H1 (cell line): Measurements from ENCODE around the gene PNMA8C. TPM values are rescaled to one million over a fixed set of nuclear protein-coding genes. Genes with fewer than 3 reads are reported as not detected.

Experiments used
- CTCF ChIA-PET: fragments of 300-600 bp; sonication (Branson Sonifier 250); formaldehyde crosslinking; loops from one replicate; lab custom pipeline; 2021; ENCODE audit not compliant: partially characterized antibody; lab: Charles Lee
- POLR2A ChIA-PET: fragments of 300-600 bp; sonication (Branson Sonifier 250); formaldehyde crosslinking; loops from one replicate; lab custom pipeline; 2021; ENCODE audit warnings: inconsistent platforms; ENCODE audit not compliant: partially characterized antibody; lab: Charles Lee
- DNase-seq, 2 experiments: peaks; one replicate each; pipeline versions ENCODE4 v3.0.0 to v3.0.0-alpha.2; 2010 to 2022; ENCODE audit warnings: low spot score in 2 of 2, low read depth in 1 of 2, mixed read lengths in 1 of 2
- FAIRE-seq: peaks from 2 replicates; lab custom pipeline; 2011; peaks lifted over from hg19 to GRCh38; lab: Jason Lieb, UNC
- H2AFZ ChIP-seq: 2 replicates; pipeline ENCODE4 v1.8.1; 2012; ENCODE audit warnings: low read length, inconsistent platforms
- H2AK5ac ChIP-seq: 2 replicates; pipeline ENCODE4 v1.6.1; 2013; ENCODE audit warnings: low read depth, low read length
- H2BK120ac ChIP-seq: replicated peaks from 2 replicates; pipeline ENCODE3; 2013; ENCODE audit warnings: low read depth, low read length, inconsistent platforms
- H2BK12ac ChIP-seq: 2 replicates; pipeline ENCODE4 v1.6.1; 2013; ENCODE audit warnings: low read depth, low read length
- H2BK15ac ChIP-seq: 2 replicates; pipeline ENCODE4 v1.6.1; 2013; ENCODE audit warnings: low read length
- H2BK20ac ChIP-seq: 2 replicates; pipeline ENCODE4 v1.6.1; 2013; ENCODE audit warnings: low read length
- H2BK5ac ChIP-seq: 2 replicates; pipeline ENCODE4 v1.6.1; 2013; ENCODE audit warnings: low read depth, low read length
- H3K14ac ChIP-seq: 2 replicates; pipeline ENCODE4 v1.6.1; 2013; ENCODE audit warnings: inconsistent platforms; ENCODE audit not compliant: insufficient read length
- H3K18ac ChIP-seq: 2 replicates; pipeline ENCODE4 v1.6.1; 2013; ENCODE audit warnings: low read length; ENCODE audit errors: extremely low read depth
- H3K23ac ChIP-seq: 2 replicates; pipeline ENCODE4 v1.6.1; 2013; ENCODE audit warnings: inconsistent platforms; ENCODE audit not compliant: insufficient read length
- H3K23me2 ChIP-seq: 2 replicates; pipeline ENCODE4 v1.6.1; 2013; ENCODE audit warnings: low read depth, low read length
- H3K27ac ChIP-seq: 2 replicates; pipeline ENCODE4 v1.6.1; 2011; ENCODE audit warnings: low read depth, low read length, inconsistent platforms
- H3K27me3 ChIP-seq, 4 experiments: replicated peaks in 1 of 4; 1 replicate in 1 of 4; 2 replicates in 3 of 4; pipeline versions ENCODE4 v1.6.1 to v1.8.1; 2011 to 2013; ENCODE audit warnings: low read length in 3 of 4, mild to moderate bottlenecking in 3 of 4, inconsistent platforms in 2 of 4, mixed read lengths in 2 of 4, moderate library complexity in 1 of 4; ENCODE audit not compliant: control insufficient read depth in 3 of 4, insufficient read depth in 3 of 4; ENCODE audit errors: extremely low read depth in 1 of 4
- H3K36me3 ChIP-seq, 4 experiments: 2 replicates each; pipeline versions ENCODE4 v1.6.1 to v1.8.1; 2011 to 2013; ENCODE audit warnings: mild to moderate bottlenecking in 4 of 4, low read length in 3 of 4, moderate library complexity in 2 of 4, control low read depth in 1 of 4, inconsistent platforms in 1 of 4; ENCODE audit not compliant: insufficient read depth in 4 of 4, control insufficient read depth in 2 of 4
- H3K4ac ChIP-seq: replicated peaks from 2 replicates; pipeline ENCODE3; 2013; ENCODE audit warnings: low read length, low read depth, mixed read lengths, inconsistent platforms; ENCODE audit not compliant: insufficient read length
- H3K4me1 ChIP-seq, 4 experiments: replicated peaks in 1 of 4; 1 replicate in 1 of 4; 2 replicates in 3 of 4; pipeline versions ENCODE4 v1.6.1 to v1.8.1; 2011 to 2013; ENCODE audit warnings: low read length in 3 of 4, inconsistent platforms in 2 of 4, mixed read lengths in 1 of 4; ENCODE audit not compliant: insufficient read depth in 4 of 4, control insufficient read depth in 3 of 4
- H3K4me2 ChIP-seq, 2 experiments: 2 replicates each; pipeline versions ENCODE4 v1.6.1 to v1.8.1; 2011 to 2013; ENCODE audit warnings: low read depth in 2 of 2, low read length in 2 of 2, control low read depth in 1 of 2, inconsistent platforms in 1 of 2, mild to moderate bottlenecking in 1 of 2; ENCODE audit not compliant: insufficient read depth in 1 of 2
- H3K4me3 ChIP-seq, 4 experiments: fragments of 200-600, 300-600 bp in 1 of 4; sonication (generic), shearing (Covaris generic), sonication (Bioruptor Twin) in 1 of 4; 2 replicates each; pipeline versions ENCODE4 v1.5.1 to v1.8.1; 2011 to 2016; ENCODE audit warnings: low read length in 4 of 4, low read depth in 3 of 4, control low read depth in 2 of 4, inconsistent platforms in 2 of 4, mild to moderate bottlenecking in 2 of 4, mixed read lengths in 1 of 4, moderate library complexity in 1 of 4; ENCODE audit not compliant: insufficient read depth in 2 of 4; ENCODE audit errors: extremely low read depth in 1 of 4
- H3K56ac ChIP-seq: replicated peaks from 2 replicates; pipeline ENCODE3; 2013; ENCODE audit warnings: low read depth, mild to moderate bottlenecking, mixed read lengths, low read length, inconsistent platforms; ENCODE audit not compliant: insufficient read length
- H3K79me1 ChIP-seq: 2 replicates; pipeline ENCODE4 v1.6.1; 2013; ENCODE audit warnings: low read depth, low read length, control low read depth
- H3K79me2 ChIP-seq, 2 experiments: 2 replicates each; pipeline versions ENCODE4 v1.6.1 to v1.8.1; 2012 to 2013; ENCODE audit warnings: low read length in 2 of 2, mild to moderate bottlenecking in 2 of 2, inconsistent platforms in 1 of 2; ENCODE audit not compliant: insufficient read depth in 2 of 2, control insufficient read depth in 1 of 2
- H3K9ac ChIP-seq, 4 experiments: replicated peaks in 1 of 4; 1 replicate in 1 of 4; 2 replicates in 3 of 4; pipeline versions ENCODE4 v1.6.1 to v1.8.1; 2011 to 2013; ENCODE audit warnings: low read depth in 3 of 4, low read length in 3 of 4, control low read depth in 2 of 4, mild to moderate bottlenecking in 2 of 4, moderate library complexity in 2 of 4, inconsistent platforms in 1 of 4; ENCODE audit errors: extremely low read depth in 1 of 4
- H3K9me3 ChIP-seq, 2 experiments: 2 replicates each; pipeline versions ENCODE4 v1.6.1 to v1.8.1; 2012 to 2013; ENCODE audit warnings: mild to moderate bottlenecking in 2 of 2, moderate library complexity in 2 of 2, control low read depth in 1 of 2, inconsistent platforms in 1 of 2, low read depth in 1 of 2, low read length in 1 of 2, mixed read lengths in 1 of 2; ENCODE audit not compliant: insufficient read depth in 2 of 2
- H4K20me1 ChIP-seq, 2 experiments: replicated peaks in 1 of 2; 2 replicates each; pipeline versions ENCODE3 to v1.8.1; 2011 to 2013; ENCODE audit warnings: inconsistent platforms in 2 of 2, low read length in 2 of 2, mild to moderate bottlenecking in 1 of 2; ENCODE audit not compliant: insufficient read depth in 2 of 2, control insufficient read depth in 1 of 2
- H4K5ac ChIP-seq: 2 replicates; pipeline ENCODE4 v1.6.1; 2013; ENCODE audit warnings: low read length, low read depth, mixed read lengths, inconsistent platforms; ENCODE audit not compliant: insufficient read length
- H4K8ac ChIP-seq: 2 replicates; pipeline ENCODE4 v1.8.0; 2013; ENCODE audit warnings: mild to moderate bottlenecking, moderate library complexity, low read length, inconsistent platforms; ENCODE audit not compliant: insufficient read depth; ENCODE audit errors: extremely low read depth
- H4K91ac ChIP-seq: replicated peaks from 2 replicates; pipeline ENCODE3; 2013; ENCODE audit warnings: low read length, mixed read lengths, inconsistent platforms; ENCODE audit not compliant: insufficient read length
- BCL11A ChIP-seq, 2 experiments: IDR thresholded peaks; one replicate each; pipeline ENCODE4 v1.6.1; 2011; ENCODE audit warnings: low read depth in 2 of 2, low read length in 2 of 2, mild to moderate bottlenecking in 2 of 2
- HDAC2 ChIP-seq, 2 experiments: fragments of 300-600 bp in 1 of 2; sonication (generic) in 1 of 2; IDR thresholded peaks; 2 replicates each; pipeline ENCODE4 v1.6.1; 2011 to 2012; ENCODE audit warnings: low read depth in 2 of 2, low read length in 2 of 2, mild to moderate bottlenecking in 2 of 2, moderate library complexity in 2 of 2, borderline replicate concordance in 1 of 2, inconsistent platforms in 1 of 2
- HDAC6 ChIP-seq: IDR thresholded peaks from one replicate; pipeline ENCODE4 v1.7.1; 2012; ENCODE audit warnings: low read depth, mild to moderate bottlenecking, inconsistent platforms, low read length, moderate library complexity
- KDM1A ChIP-seq: fragments of 200-600, 300-600 bp; sonication (generic); IDR thresholded peaks from 2 replicates; pipeline ENCODE4 v1.7.1; 2016; ENCODE audit warnings: mild to moderate bottlenecking, low read length, borderline replicate concordance
- KDM4A ChIP-seq: IDR thresholded peaks from one replicate; pipeline ENCODE4 v1.7.1; 2012; ENCODE audit warnings: low read depth, mild to moderate bottlenecking, moderate library complexity, low read length, inconsistent platforms; ENCODE audit not compliant: severe bottlenecking
- POLR2AphosphoS5 ChIP-seq: IDR thresholded peaks from 2 replicates; pipeline ENCODE4 v1.6.1; 2011; ENCODE audit warnings: low read depth, low read length
- SAP30 ChIP-seq: fragments of 300-600 bp; sonication (generic); IDR thresholded peaks from 2 replicates; pipeline ENCODE4 v1.7.1; 2012; ENCODE audit warnings: low read length, moderate library complexity, mild to moderate bottlenecking, inconsistent platforms; ENCODE audit not compliant: insufficient read depth, insufficient replicate concordance
- ZNF274 ChIP-seq: IDR thresholded peaks from 2 replicates; pipeline ENCODE4 v1.7.0; 2012; ENCODE audit warnings: low read length, borderline replicate concordance; ENCODE audit errors: extremely low read depth
- WGBS, 2 experiments: shearing (Covaris generic) in 1 of 2; methylation state at CpG; one replicate each; pipeline versions ENCODE4 v1.1.6 to v1.1.7; 2013 to 2015; ENCODE audit warnings: low lambda C conversion rate in 2 of 2, mixed read lengths in 2 of 2, inconsistent platforms in 1 of 2, low coverage in 1 of 2, missing lambda C conversion rate in 1 of 2; ENCODE audit not compliant: insufficient replicate concordance in 2 of 2, insufficient coverage in 1 of 2, insufficient read length in 1 of 2; ENCODE audit errors: extremely low coverage in 1 of 2, missing lambda C conversion rate in 1 of 2; 5-methylcytosine and 5-hydroxymethylcytosine counted together
- polyA plus RNA-seq, 7 experiments: library from polyadenylated mRNA; depleted of rRNA in 3 of 7; stranded (reverse) in 5 of 7; unstranded in 2 of 7; fragments of >200 nt in 5 of 7; fragments of 200-250 nt in 2 of 7; gene quantifications; 1 replicate in 5 of 7; 2 replicates in 1 of 7; 4 replicates in 1 of 7; pipeline versions ENCODE4 v1.2.1 to v1.2.3, GENCODE V29; 2011 to 2013; ENCODE audit warnings: missing spikeins in 2 of 7, mixed read lengths in 2 of 7
- total RNA-seq: library from RNA; stranded (reverse); fragmentation: NEBNext Ultra II Directional; extraction: Animal tissue kit (Norgen Biotek cat#: 25700); gene quantifications from 2 replicates; pipeline ENCODE4 v1.2.1, GENCODE V29; 2021

PNMA8C gene
- total and polyA plus RNA-seq, 2 of the 8 experiments (the other 6 are each of a cell fraction or from before 2014, with no cell fraction given) = 0.53 to 1.8 TPM

GRCh38 chr19:46402725-46403124, 26.0 kb downstream of the PNMA8C start:
- Histone ChIP-seq H4K91ac (no peak overlapping the region), H3K79me2 (no peaks in the 10 kb centered on the region), H3K9me3 (no peaks in the 10 kb centered on the region), H4K5ac (no peak overlapping the region), H3K4ac (no peak overlapping the region), H3K4me3 (no peak overlapping the region), H3K79me1 (no peaks in the 10 kb centered on the region), H2AK5ac (no peak overlapping the region), H3K4me2 (no peak overlapping the region; a peak in 1 of 4 replicates), H2BK12ac (no peak overlapping the region), H2BK15ac (no peak overlapping the region), H3K27ac (no peak overlapping the region), H2BK20ac (no peak overlapping the region), H3K36me3 (no peaks in the 10 kb centered on the region), H4K20me1 (peaks cover 0 to 2% of the 10 kb centered on the region in 2 experiments), H3K23ac (no peak overlapping the region), H3K23me2 (peaks cover 13% of the 10 kb centered on the region; the same call in 1 of the 2 replicates), H2BK120ac (no peak overlapping the region), H3K56ac (no peak overlapping the region), H2AFZ (no peak overlapping the region), H4K8ac (no peak overlapping the region), H3K27me3 (peaks cover 0 to 30% (median 19%) of the 10 kb centered on the region in 4 experiments; a peak in 6 of 7 replicates), H3K9ac (no peak overlapping the region), H3K18ac (no peak overlapping the region), H3K4me1 (peaks cover 0 to 18% (median 12%) of the 10 kb centered on the region in 4 experiments; a peak in 5 of 7 replicates), H3K14ac (no peak overlapping the region), H2BK5ac (no peak overlapping the region)
- POLR2A ChIA-PET = interaction anchor here (1.6 to 4.4 kb wide), 2 partner anchors 10 to 86 kb away, joined by 3 to 28 read pairs; partner anchors contain the start of gene CCDC8
- TF ChIP-seq ZNF274 (no peak), HDAC6 (no peak), SAP30 (no peak), HDAC2 (IDR thresholded peaks at IDR 0.05; ENCODE audit: borderline replicate concordance in 1 of 2, low read depth in 2 of 2, low read length in 2 of 2) (no peak), KDM1A (0 out of 2 replicates have a peak, but pooled peaks have one; percentile 16), BCL11A (IDR thresholded peaks at IDR 0.05; ENCODE audit: low read depth in 2 of 2, low read length in 2 of 2) (no peak), POLR2AphosphoS5 (no peak), KDM4A (no peak)
- 83% methylated on average over 11 of the region's 11 CpGs; no CpG with 5 or more reads in 1 of the 2 experiments for WGBS, 2 experiments
- FAIRE-seq (no peak), DNase-seq (no peak)
- CTCF ChIA-PET = interaction anchor here (0.6 to 15.2 kb wide), 31 partner anchors 9 to 170 kb away, joined by 3 to 254 read pairs (median 4); partner anchors contain the start of genes CCDC8 and PNMA8A
